K562 (cell line): ENCODE results near the gene ADAT3. TPM values are rescaled to one million over a fixed set of nuclear protein-coding genes. Genes with fewer than 3 reads are reported as not detected.
A peak's percentile ranks its signal among the peaks of the same experiment; 100 is the strongest.

Experiments used
- ATAC-seq: fragments of 200-7000 bp; cut with Tn5 transposase; 3 replicates; pipeline ENCODE4 v1.9.1; 2020; ENCODE audit warnings: moderate library complexity
- BruUV-seq: library from RNA; stranded (reverse); fragments of 400-500 nt; replicated peaks from 2 replicates; lab custom pipeline; 2021; lab: Mats Ljungman, UMichigan
- CTCF ChIA-PET: fragments of 300-600 bp; formaldehyde crosslinking; extraction: SDS; loops from one replicate; lab custom pipeline; 2021; ENCODE audit warnings: low intra/inter-chr PET ratio; lab: Yijun Ruan, JAX
- POLR2A ChIA-PET: fragments of 300-600, 350-650 bp; sonication (Branson Sonifier 250); formaldehyde crosslinking; extraction: SDS; loops from one replicate; lab custom pipeline; 2021; ENCODE audit warnings: antibody characterized with exemption, inconsistent platforms; lab: Yijun Ruan, JAX
- DNase-seq, 4 experiments: peaks; one replicate each; pipeline versions ENCODE4 v3.0.0 to v3.0.0-alpha.2; 2011 to 2018; ENCODE audit warnings: low spot score in 3 of 4, mixed read lengths in 3 of 4; ENCODE audit errors: extremely low read depth in 1 of 4
- FAIRE-seq: peaks from 2 replicates; lab custom pipeline; 2011; peaks lifted over from hg19 to GRCh38; lab: Jason Lieb, UNC
- H2AFZ ChIP-seq: 2 replicates; pipeline ENCODE4 v1.6.0; 2011; ENCODE audit warnings: low read depth, low read length, control low read depth, inconsistent platforms
- H3K27ac ChIP-seq: fragments of 200-600 bp; 3 replicates; pipeline ENCODE4 v1.8.0; 2011; ENCODE audit warnings: low read depth, mild to moderate bottlenecking, control low read depth, inconsistent platforms, low read length, moderate library complexity, mixed read lengths; ENCODE audit errors: extremely low read depth
- H3K27me3 ChIP-seq, 2 experiments: fragments of 300-600 bp in 1 of 2; 2 replicates in 1 of 2; 3 replicates in 1 of 2; pipeline versions ENCODE4 v1.6.0 to v1.8.0; 2011; ENCODE audit warnings: inconsistent platforms in 2 of 2, low read length in 2 of 2, mild to moderate bottlenecking in 1 of 2, mixed read lengths in 1 of 2, moderate library complexity in 1 of 2; ENCODE audit not compliant: control insufficient read depth in 2 of 2, insufficient read depth in 2 of 2
- H3K36me3 ChIP-seq: fragments of 300-600 bp; 3 replicates; pipeline ENCODE4 v1.8.0; 2011; ENCODE audit warnings: mild to moderate bottlenecking, low read length, inconsistent platforms; ENCODE audit not compliant: control insufficient read depth, insufficient read depth
- H3K4me1 ChIP-seq, 2 experiments: fragments of 200-600 bp in 1 of 2; replicated peaks in 1 of 2; 2 replicates in 1 of 2; 3 replicates in 1 of 2; pipeline versions ENCODE4 v1.5.1 to v1.8.0; 2011; ENCODE audit warnings: inconsistent platforms in 2 of 2, low read length in 2 of 2, mild to moderate bottlenecking in 1 of 2, mixed read lengths in 1 of 2, moderate library complexity in 1 of 2; ENCODE audit not compliant: control insufficient read depth in 2 of 2, insufficient read depth in 2 of 2
- H3K4me2 ChIP-seq: 2 replicates; pipeline ENCODE4 v1.6.1; 2011; ENCODE audit warnings: low read length, control low read depth, inconsistent platforms, mixed read lengths; ENCODE audit not compliant: insufficient read depth
- H3K4me3 ChIP-seq: fragments of 200-600 bp; sonication (generic), shearing (Covaris generic); 2 replicates; pipeline ENCODE4 v1.5.1; 2016; ENCODE audit warnings: control low read depth, inconsistent platforms
- H3K79me2 ChIP-seq: fragments of 200-600 bp; 3 replicates; pipeline ENCODE4 v1.8.0; 2011; ENCODE audit warnings: low read length, inconsistent platforms; ENCODE audit not compliant: control insufficient read depth, insufficient read depth
- H3K9ac ChIP-seq, 2 experiments: 2 replicates each; pipeline versions ENCODE4 v1.6.0 to v1.6.1; 2011; ENCODE audit warnings: low read depth in 2 of 2, low read length in 2 of 2, control low read depth in 1 of 2, inconsistent platforms in 1 of 2, mild to moderate bottlenecking in 1 of 2, mixed read lengths in 1 of 2; ENCODE audit not compliant: insufficient read depth in 1 of 2
- H3K9me1 ChIP-seq: one replicate; pipeline ENCODE4 v1.6.0; 2011; ENCODE audit warnings: inconsistent platforms, mild to moderate bottlenecking, low read length, moderate library complexity; ENCODE audit not compliant: control insufficient read depth, insufficient read depth
- H3K9me3 ChIP-seq: replicated peaks from 2 replicates; pipeline ENCODE4 v1.5.1; 2011; ENCODE audit warnings: low read depth, low read length, inconsistent platforms; ENCODE audit not compliant: control insufficient read depth, insufficient read depth
- H4K20me1 ChIP-seq: replicated peaks from 2 replicates; pipeline ENCODE4 v1.6.1; 2011; ENCODE audit warnings: low read length, inconsistent platforms, mixed read lengths; ENCODE audit not compliant: control insufficient read depth, insufficient read depth
- BRCA1 ChIP-seq, 2 experiments: fragments of 450-650 bp in 1 of 2; sonication (generic) in 1 of 2; formaldehyde crosslinking in 1 of 2; IDR thresholded peaks; 2 replicates each; pipeline versions ENCODE4 v1.5.0 to v1.6.1; 2017 to 2020; ENCODE audit warnings: mild to moderate bottlenecking in 1 of 2, missing genetic modification reagents in 1 of 2
- CBFA2T3 ChIP-seq: fragments of 450-650 bp; IDR thresholded peaks from 2 replicates; pipeline ENCODE4 v1.6.1; 2017
- HNRNPLL ChIP-seq: fragments of 200-400 bp; formaldehyde crosslinking; IDR thresholded peaks from 2 replicates; pipeline ENCODE4 v1.6.1; 2017; ENCODE audit warnings: low read length, low read depth, mild to moderate bottlenecking; ENCODE audit not compliant: poor library complexity, severe bottlenecking
- KAT7 ChIP-seq: sonication (generic); formaldehyde crosslinking; IDR thresholded peaks from 2 replicates; pipeline ENCODE4 v1.8.0; 2022; ENCODE audit warnings: missing genetic modification reagents, mild to moderate bottlenecking, borderline replicate concordance
- KDM2B ChIP-seq: fragments of 250-450 bp; sonication (Bioruptor Pico); IDR thresholded peaks from 2 replicates; pipeline ENCODE4 v1.8.0; 2021; ENCODE audit warnings: mild to moderate bottlenecking, moderate library complexity
- MNT ChIP-seq, 2 experiments: fragments of 450-650 bp; conservative IDR thresholded peaks; 2 replicates each; pipeline ENCODE4 v1.6.1; 2017; ENCODE audit warnings: mild to moderate bottlenecking in 2 of 2, moderate library complexity in 2 of 2
- NCOA6 ChIP-seq: fragments of 450-650 bp; IDR thresholded peaks from 2 replicates; pipeline ENCODE4 v1.6.1; 2017; ENCODE audit warnings: mild to moderate bottlenecking
- PKNOX1 ChIP-seq: fragments of 450-650 bp; IDR thresholded peaks from 2 replicates; pipeline ENCODE4 v1.6.1; 2016
- PTRF ChIP-seq: fragments of 450-650 bp; IDR thresholded peaks from 2 replicates; pipeline ENCODE4 v1.6.1; 2016; ENCODE audit warnings: mild to moderate bottlenecking, missing genetic modification characterization, missing compliant biosample characterization
- RB1 ChIP-seq: fragments of 450-650 bp; IDR thresholded peaks from 2 replicates; pipeline ENCODE4 v1.6.1; 2017; ENCODE audit warnings: low read depth, mild to moderate bottlenecking
- RBFOX2 ChIP-seq: fragments of 200-400 bp; formaldehyde crosslinking; IDR thresholded peaks from 2 replicates; pipeline ENCODE4 v1.6.1; 2017; ENCODE audit warnings: low read depth, mild to moderate bottlenecking, low read length, moderate library complexity
- RHOXF2B ChIP-seq: fragments of 250-450 bp; sonication (Bioruptor Pico); conservative IDR thresholded peaks from 2 replicates; pipeline ENCODE4 v1.5.1; 2021
- SREBF2 ChIP-seq: sonication (generic); formaldehyde crosslinking; IDR thresholded peaks from 2 replicates; pipeline ENCODE4 v1.4.0; 2020; ENCODE audit warnings: mild to moderate bottlenecking, missing genetic modification reagents
- WHSC1 ChIP-seq: IDR thresholded peaks from one replicate; pipeline ENCODE4 v1.6.1; 2012; ENCODE audit warnings: low read length, control low read depth, inconsistent platforms
- ZFX ChIP-seq: sonication (generic); formaldehyde crosslinking; IDR thresholded peaks from 2 replicates; pipeline ENCODE4 v1.8.0; 2022; ENCODE audit warnings: mild to moderate bottlenecking, missing genetic modification reagents, moderate library complexity
- ZNF175 ChIP-seq: fragments of 200-800 bp; sonication (Bioruptor generic); IDR thresholded peaks from 2 replicates; pipeline ENCODE4 v1.6.1; 2016; ENCODE audit warnings: low read depth, mild to moderate bottlenecking, missing genetic modification characterization, missing compliant biosample characterization
- ZNF512 ChIP-seq: IDR thresholded peaks from 2 replicates; pipeline ENCODE4 v1.6.1; 2016; ENCODE audit warnings: missing genetic modification characterization, missing compliant biosample characterization
- WGBS: fragments of 100-300 bp; shearing (Covaris generic); methylation state at CpG from one replicate; pipeline ENCODE4 v1.1.6; 2016; ENCODE audit warnings: low coverage, mixed read lengths; ENCODE audit not compliant: insufficient coverage; ENCODE audit errors: missing lambda C conversion rate; 5-methylcytosine and 5-hydroxymethylcytosine counted together
- in situ Hi-C: fragments of 300-500 bp; cut with MboI; formaldehyde crosslinking; loops from 4 replicates; pipeline ENCODE4 v1.15.0; 2018; ENCODE audit warnings: inconsistent platforms, mixed read lengths
- intact Hi-C: fragments of 100-400 bp; cut with micrococcal nuclease; formaldehyde crosslinking; loops from 2 replicates; pipeline ENCODE4 v1.14.2; 2022
- polyA plus RNA-seq, 8 experiments: library from polyadenylated mRNA; depleted of rRNA in 4 of 8; stranded (reverse) in 5 of 8; unstranded in 3 of 8; fragments of >200 nt; fragmentation: Nextera tagmentation in 2 of 8; fragmentation: Illumina TruSeq in 1 of 8; extraction: Ambion mirVana in 2 of 8; extraction: Trizol in 1 of 8; gene quantifications; 2 replicates each; pipeline versions ENCODE4 v1.2.1 to v1.2.3, GENCODE V29; 2011 to 2014; ENCODE audit warnings: inconsistent platforms in 1 of 8, missing spikeins in 1 of 8
- total RNA-seq, 7 experiments: library from RNA; depleted of rRNA in 6 of 7; stranded (reverse); fragments of >200 nt in 6 of 7; fragmentation: Illumina TruSeq in 2 of 7; extraction: Trizol in 2 of 7; gene quantifications; 2 replicates each; pipeline versions ENCODE4 v1.2.1 to v1.2.3, GENCODE V29; 2011 to 2021; ENCODE audit warnings: low replicate concordance in 1 of 7

Gene ADAT3
- total and polyA plus RNA-seq, 9 of the 15 experiments (the other 6 are each of a cell fraction or from before 2014, with no cell fraction given): 0.67 to 15.6 (median 7.8) TPM; not detected in 4

- FAIRE-seq (no peak), DNase-seq (peak in 3 of 4 experiments; percentile 54 to 57 (median 57)), ATAC-seq (peak; percentile 12; the same call in 2 of the 3 replicates)
- Histone ChIP-seq H3K4me2 (peak overlapping the region; percentile 85), H3K9me3 (no peaks in the 10 kb centered on the region), H3K4me1 (peaks cover 45 to 55% of the 10 kb centered on the region in 2 experiments), H3K27ac (peak overlapping the region; percentile 94), H3K27me3 (no peaks in the 10 kb centered on the region), H3K4me3 (peak overlapping the region; percentile 100), H3K79me2 (peaks cover 70% of the 10 kb centered on the region), H3K9me1 (no peaks in the 10 kb centered on the region), H2AFZ (peak overlapping the region; percentile 30), H3K9ac (peak overlapping the region; percentile 94 to 95), H3K36me3 (peaks cover 37% of the 10 kb centered on the region; the same call in 2 of the 3 replicates), H4K20me1 (peaks cover 5% of the 10 kb centered on the region; the same call in 1 of the 2 replicates)
- POLR2A ChIA-PET: interaction anchor here (0.6 to 1.9 kb wide), 4 partner anchors 10 to 218 kb away, joined by 3 to 8 read pairs (median 4); partner anchors contain the start of gene ABHD17A
- no TSS peak for BruUV-seq
- WGBS: 7% methylated on average over 28 of the region's 29 CpGs
- intact Hi-C loops (loop anchor here (2.0 kb wide), 1 partner anchor 23 kb away; no protein-coding TSS in a partner anchor), in situ Hi-C loops (no loop called here)
- CTCF ChIA-PET: no interaction called here
- TF ChIP-seq RBFOX2: peak; percentile 42
- no peak for TF ChIP-seq ZNF512
- TF ChIP-seq ZNF175 (CRISPR knock-in tag): no peak
- 0 out of 2 replicates have a peak, but pooled peaks have one; percentile 21 for TF ChIP-seq KDM2B
- no peak for TF ChIP-seq RHOXF2B (CRISPR knock-in tag)
- peak; percentile 36; the same call in 1 of the 2 replicates for TF ChIP-seq RB1
- peak; percentile 44; the same call in 1 of the 2 replicates for TF ChIP-seq CBFA2T3
- no peak for TF ChIP-seq WHSC1
- no peak for TF ChIP-seq BRCA1 (IDR thresholded peaks at IDR 0.05)
- no peak for TF ChIP-seq BRCA1 (CRISPR knock-in tag; IDR thresholded peaks at IDR 0.05)
- peak; percentile 52; the same call in 1 of the 2 replicates for TF ChIP-seq ZFX
- TF ChIP-seq PKNOX1: no peak
- peak; percentile 36 for TF ChIP-seq HNRNPLL
- TF ChIP-seq MNT (conservative IDR thresholded peaks at IDR 0.05): peak in 1 of 2 experiments; percentile 39; a peak in 1 of 4 replicates
- TF ChIP-seq SREBF2 (CRISPR knock-in tag): no peak
- TF ChIP-seq KAT7 (CRISPR knock-in tag): 0 out of 2 replicates have a peak, but pooled peaks have one; percentile 63
- no peak for TF ChIP-seq PTRF (tag)
- TF ChIP-seq NCOA6: no peak
Measured at GRCh38 chr19:1873524-1874473, 31.4 kb upstream of the ADAT3 start.
